B cell (primary cell): ENCODE data around the gene PCK1. TPM values are rescaled to one million over a fixed set of nuclear protein-coding genes. Genes with fewer than 3 reads are reported as not detected.

Experiments used
- ATAC-seq: fragments of 200-7000 bp; cut with Tn5 transposase; one replicate; pipeline ENCODE4 v1.10.0; 2021; ENCODE audit warnings: low read depth, mild to moderate bottlenecking, moderate number of reproducible peaks, moderate library complexity
- CTCF ChIA-PET: fragments of 350-600 bp; sonication (Branson Sonifier 250); formaldehyde crosslinking; loops from one replicate; lab custom pipeline; 2021; ENCODE audit warnings: antibody characterized with exemption, inconsistent platforms; lab: Charles Lee
- POLR2A ChIA-PET: fragments of 350-600 bp; sonication (Branson Sonifier 250); formaldehyde crosslinking; loops from one replicate; lab custom pipeline; 2021; ENCODE audit warnings: antibody characterized with exemption; lab: Charles Lee
- DNase-seq: peaks from one replicate; pipeline ENCODE4 v3.0.0; 2013
- H2AFZ ChIP-seq: 2 replicates; pipeline ENCODE4 v1.6.1; 2012; ENCODE audit warnings: mild to moderate bottlenecking, low read depth, low read length; ENCODE audit not compliant: insufficient read depth, poor library complexity, severe bottlenecking
- H3K27ac ChIP-seq, 2 donors: 1 replicate in 1 of 2; 2 replicates in 1 of 2; pipeline ENCODE4 v1.5.1; 2012 to 2013; ENCODE audit warnings: low read length in 2 of 2, mild to moderate bottlenecking in 2 of 2, moderate library complexity in 1 of 2
- H3K27me3 ChIP-seq, 4 experiments: fragments of 200-600 bp in 1 of 4; sonication (generic) in 1 of 4; replicated peaks in 1 of 4; 1 replicate in 2 of 4; 2 replicates in 2 of 4; pipeline versions ENCODE4 v1.6.1 to v1.7.0; 2013 to 2016; ENCODE audit warnings: low read length in 3 of 4, mild to moderate bottlenecking in 2 of 4, mixed read lengths in 1 of 4, moderate library complexity in 1 of 4; ENCODE audit not compliant: insufficient read depth in 4 of 4, control insufficient read depth in 3 of 4; ENCODE audit errors: control extremely low read depth in 1 of 4
- H3K36me3 ChIP-seq, 2 experiments: replicated peaks in 1 of 2; 1 replicate in 1 of 2; 2 replicates in 1 of 2; pipeline versions ENCODE4 v1.6.1 to v1.7.1; 2013; ENCODE audit warnings: low read length in 1 of 2; ENCODE audit not compliant: insufficient read depth in 2 of 2, control insufficient read depth in 1 of 2; ENCODE audit errors: control extremely low read depth in 1 of 2, extremely low read depth in 1 of 2
- H3K4me1 ChIP-seq, 2 donors: fragments of 200-600 bp in 1 of 2; sonication (generic) in 1 of 2; 1 replicate in 1 of 2; 2 replicates in 1 of 2; pipeline versions ENCODE4 v1.5.1 to v1.6.1; 2013 to 2017; ENCODE audit warnings: low read length in 2 of 2; ENCODE audit not compliant: control insufficient read depth in 2 of 2, insufficient read depth in 2 of 2
- H3K4me2 ChIP-seq: replicated peaks from 2 replicates; pipeline ENCODE3; 2012; ENCODE audit warnings: mild to moderate bottlenecking, low read depth, low read length; ENCODE audit not compliant: poor library complexity, severe bottlenecking
- H3K4me3 ChIP-seq, 5 experiments: fragments of 200-600 bp in 1 of 5; sonication (generic) in 1 of 5; 1 replicate in 3 of 5; 2 replicates in 2 of 5; pipeline versions ENCODE4 v1.5.1 to v1.7.0; 2011 to 2016; ENCODE audit warnings: low read length in 4 of 5, mild to moderate bottlenecking in 4 of 5, low read depth in 2 of 5, control low read depth in 1 of 5, moderate library complexity in 1 of 5; ENCODE audit not compliant: insufficient read depth in 1 of 5; ENCODE audit errors: control extremely low read depth in 1 of 5, extremely low read depth in 1 of 5
- H3K79me2 ChIP-seq: fragments of 200-600 bp; sonication (generic); one replicate; pipeline ENCODE4 v1.6.0; 2016; ENCODE audit warnings: low read length; ENCODE audit not compliant: control insufficient read depth, insufficient read depth
- H3K9ac ChIP-seq: fragments of 200-600 bp; sonication (generic); 2 replicates; pipeline ENCODE4 v1.6.1; 2017; ENCODE audit warnings: mild to moderate bottlenecking, low read length, moderate library complexity
- H3K9me3 ChIP-seq, 3 donors: one replicate each; pipeline versions ENCODE4 v1.6.1 to v1.7.1; 2013; ENCODE audit warnings: low read length in 2 of 3; ENCODE audit not compliant: control insufficient read depth in 2 of 3, insufficient read depth in 1 of 3; ENCODE audit errors: control extremely low read depth in 1 of 3
- H4K20me1 ChIP-seq: 2 replicates; pipeline ENCODE4 v1.6.0; 2012; ENCODE audit warnings: mild to moderate bottlenecking, low read length; ENCODE audit not compliant: insufficient read depth, control insufficient read depth, poor library complexity, severe bottlenecking
- H3K27ac Mint-ChIP-seq: one replicate; pipeline ENCODE4 v1.8.0; 2021; ENCODE audit warnings: mixed read lengths
- H3K27me3 Mint-ChIP-seq: one replicate; pipeline ENCODE4 v1.8.0; 2021; ENCODE audit warnings: mixed read lengths
- H3K4me1 Mint-ChIP-seq: one replicate; pipeline ENCODE4 v1.8.0; 2021; ENCODE audit warnings: mixed read lengths
- H3K4me3 Mint-ChIP-seq: one replicate; pipeline ENCODE4 v1.8.0; 2021; ENCODE audit warnings: mixed read lengths
- H3K9me3 Mint-ChIP-seq: one replicate; pipeline ENCODE4 v1.8.0; 2022; ENCODE audit warnings: mixed read lengths; ENCODE audit not compliant: insufficient read depth
- CTCF ChIP-seq: fragments of 200-600 bp; IDR thresholded peaks from one replicate; pipeline ENCODE4 v1.8.0; 2022; ENCODE audit warnings: antibody characterized with exemption, mild to moderate bottlenecking
- EZH2 ChIP-seq: IDR thresholded peaks from 2 replicates; pipeline ENCODE4 v1.6.1; 2012; ENCODE audit warnings: borderline replicate concordance, low read depth, mild to moderate bottlenecking, moderate library complexity, low read length; ENCODE audit not compliant: insufficient read depth, poor library complexity, severe bottlenecking
- WGBS: methylation state at CpG from one replicate; pipeline ENCODE4 v1.1.5; 2013; ENCODE audit warnings: missing lambda C conversion rate; ENCODE audit not compliant: insufficient coverage; 5-methylcytosine and 5-hydroxymethylcytosine counted together
- intact Hi-C: fragments of 100-400 bp; cut with micrococcal nuclease; formaldehyde crosslinking; loops from one replicate; pipeline ENCODE4 v1.10.0; 2022
- polyA plus RNA-seq: library from polyadenylated mRNA; depleted of rRNA; stranded (reverse); fragments of >200 nt; gene quantifications from 2 replicates; pipeline ENCODE4 v1.2.3, GENCODE V29; 2012
- total RNA-seq, 2 donors: library from RNA; stranded (reverse); fragments of 120-200 nt in 1 of 2; gene quantifications; 1 replicate in 1 of 2; 2 replicates in 1 of 2; pipeline versions ENCODE4 v1.2.3 to v1.2.4, GENCODE V29; 2013 to 2022

Gene PCK1
- total and polyA plus RNA-seq, 2 donors (not counting 1 experiment from before 2014, with no cell fraction given), result not detected

GRCh38 chr20:57612916-57613315 lies 52.0 kb downstream of the PCK1 start:
- no peak overlapping the region for H2AFZ ChIP-seq
- WGBS, result no CpG with 5 or more reads among the region's 7 CpGs
- peaks cover 26% of the 10 kb centered on the region for H3K79me2 ChIP-seq
- Mint-ChIP-seq H3K4me1 (peaks cover 27% of the 10 kb centered on the region), H3K27ac (no peak overlapping the region), H3K9me3 (no peaks in the 10 kb centered on the region), H3K27me3 (no peaks in the 10 kb centered on the region), H3K4me3 (no peak overlapping the region)
- no peak overlapping the region for H3K4me3 ChIP-seq
- POLR2A ChIA-PET, result no interaction called here
- H3K9ac ChIP-seq, result no peak overlapping the region
- no peaks in the 10 kb centered on the region for H3K9me3 ChIP-seq
- H3K36me3 ChIP-seq, result peaks cover 0 to 86% of the 10 kb centered on the region in 2 experiments
- peaks cover 28% of the 10 kb centered on the region for H4K20me1 ChIP-seq
- TF ChIP-seq CTCF (no peak), EZH2 (no peak)
- no peak overlapping the region for H3K27ac ChIP-seq
- H3K27me3 ChIP-seq, result no peaks in the 10 kb centered on the region
- CTCF ChIA-PET, result interaction anchor here (4.9 kb wide), 1 partner anchor 41 kb away, joined by 18 read pairs; no protein-coding TSS in a partner anchor
- ATAC-seq (no peak), DNase-seq (no peak)
- peaks cover 15 to 25% of the 10 kb centered on the region in 2 donors for H3K4me1 ChIP-seq
- H3K4me2 ChIP-seq, result no peak overlapping the region
- intact Hi-C loops, result loop anchor here (10.0 kb wide), 1 partner anchor 1282 kb away; no protein-coding TSS in a partner anchor

- CTCF ChIA-PET, result interaction anchor here (1.0 to 11.0 kb wide), 3 partner anchors 14 to 41 kb away, joined by 3 to 131 read pairs (median 18); no protein-coding TSS in a partner anchor
- Mint-ChIP-seq H3K4me3 (no peak overlapping the region), H3K4me1 (peaks cover 33% of the 10 kb centered on the region), H3K27ac (no peak overlapping the region), H3K27me3 (no peaks in the 10 kb centered on the region), H3K9me3 (no peaks in the 10 kb centered on the region)
- H3K79me2 ChIP-seq, result peaks cover 32% of the 10 kb centered on the region
- no peak overlapping the region for H2AFZ ChIP-seq
- H3K9me3 ChIP-seq, result no peaks in the 10 kb centered on the region
- POLR2A ChIA-PET, result no interaction called here
- intact Hi-C loops, result loop anchor here (10.0 kb wide), 1 partner anchor 1281 kb away; no protein-coding TSS in a partner anchor
- no peak overlapping the region for H3K4me3 ChIP-seq
- ATAC-seq (no peak), DNase-seq (no peak)
- H3K9ac ChIP-seq, result no peak overlapping the region
- peaks cover 0 to 83% of the 10 kb centered on the region in 2 experiments for H3K36me3 ChIP-seq
- peaks cover 28% of the 10 kb centered on the region for H4K20me1 ChIP-seq
- 75% methylated on average over 11 of the region's 12 CpGs for WGBS
- no peak overlapping the region for H3K4me2 ChIP-seq
- TF ChIP-seq EZH2 (no peak), CTCF (no peak)
- no peak overlapping the region for H3K27ac ChIP-seq
- peaks cover 21 to 31% of the 10 kb centered on the region in 2 donors for H3K4me1 ChIP-seq
- H3K27me3 ChIP-seq, result no peaks in the 10 kb centered on the region
Measured at GRCh38 chr20:57613481-57613921, 52.6 kb downstream of the PCK1 start.
